Measurements from ENCODE around the gene RNF125. TPM values are rescaled to one million over a fixed set of nuclear protein-coding genes. Genes with fewer than 3 reads are reported as not detected.

Gene RNF125
- total RNA-seq, 1 donor from 2014 or later, result 3.8 TPM

- no peak for DNase-seq
- ATAC-seq (ENCODE audit: poor library complexity), result no peak
- intact Hi-C loops (cut with DNase I), result no loop called here
Observed at GRCh38 chr18:32112826-32113225, 94.2 kb downstream of the RNF125 start.

- no peak for ATAC-seq (ENCODE audit: poor library complexity)
Observed at GRCh38 chr18:32114293-32114942, 95.8 kb downstream of the RNF125 start.

GRCh38 chr18:32122039-32122438 is 103.4 kb downstream of the RNF125 start:
- ATAC-seq (ENCODE audit: poor library complexity) (no peak), DNase-seq (no peak)
- intact Hi-C loops (cut with DNase I), result no loop called here

More at GRCh38 chr18:32114293-32114942, 95.8 kb downstream of the RNF125 start:
- intact Hi-C loops (cut with DNase I), result no loop called here
- DNase-seq, result no peak

Other genes starting within 250 kb of the RNF125 start
- gene TRAPPC8, start 75.7 kb upstream of the RNF125 start, total RNA-seq, result 34.1 TPM
- gene RNF138, start 73.0 kb downstream of the RNF125 start, total RNA-seq, result 8.9 TPM
- gene MEP1B, start 171.2 kb downstream of the RNF125 start, total RNA-seq, result not detected

All from Right ventricle myocardium superior (tissue), 1 donor.